ENCODE measurements around the gene BRD4.
"Not testable (repeated sequence)": the region's sequence is repeated elsewhere in the genome, so short reads cannot be mapped to it uniquely, and the experiment has no call there.

BRD4 gene

DNA sequence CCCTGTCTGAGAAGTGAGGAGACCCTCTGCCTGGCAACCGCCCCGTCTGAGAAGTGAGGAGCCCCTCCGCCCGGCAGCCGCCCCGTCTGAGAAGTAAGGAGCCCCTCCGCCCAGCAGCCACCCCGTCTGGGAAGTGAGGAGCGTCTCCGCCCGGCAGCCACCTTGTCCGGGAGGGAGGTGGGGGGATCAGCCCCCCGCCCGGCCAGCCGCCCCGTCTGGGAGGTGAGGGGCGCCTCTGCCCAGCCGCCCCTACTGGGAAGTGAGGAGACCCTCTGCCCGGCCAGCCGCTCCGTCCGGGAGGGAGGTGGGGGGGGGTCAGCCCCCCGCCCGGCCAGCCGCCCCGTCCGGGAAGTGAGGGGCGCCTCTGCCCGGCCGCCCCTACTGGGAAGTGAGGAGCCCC, 30.7 kb upstream of the BRD4 start:
- 97 to 98% methylated on average over 17 to 23 of the region's 30 CpGs for WGBS, 2 experiments
- not testable (repeated sequence) for H3K4me1 ChIP-seq (ENCODE audit: control insufficient read depth, insufficient read depth, low read length); H3K9me3 ChIP-seq (ENCODE audit: control insufficient read depth, low read length); H3K27ac ChIP-seq (ENCODE audit: insufficient read depth, low read depth, low read length, poor library complexity, severe bottlenecking); H3K27me3 ChIP-seq (ENCODE audit: control insufficient read depth, insufficient read depth, low read length, poor library complexity, severe bottlenecking); H3K4me3 ChIP-seq (ENCODE audit: insufficient read depth, low read depth, low read length)
- H3K36me3 ChIP-seq (ENCODE audit: control insufficient read depth, insufficient read depth, low read length): peaks cover 55% of the 10 kb centered on the region

DNA sequence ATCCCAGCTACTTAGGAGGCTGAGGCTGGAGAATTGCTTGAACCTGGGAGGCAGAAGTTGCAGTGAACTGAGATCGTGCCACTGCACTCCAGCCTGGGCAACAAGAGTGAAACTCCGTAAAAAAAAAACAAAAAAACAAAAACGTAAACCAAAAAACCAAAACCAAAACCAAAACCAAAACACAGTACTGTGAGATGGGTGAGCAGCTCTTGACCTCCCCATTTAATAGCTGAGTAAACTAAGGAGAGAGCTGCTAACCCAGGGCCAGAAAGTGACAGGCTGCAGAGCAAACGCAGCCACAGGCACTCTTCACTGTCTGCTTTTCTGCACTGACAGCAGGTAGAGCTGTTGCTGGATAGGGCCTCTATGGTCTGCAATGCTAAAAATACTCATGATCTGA, 27.7 kb upstream of the BRD4 start:
- H3K36me3 ChIP-seq (ENCODE audit: control insufficient read depth, insufficient read depth, low read length): peaks cover 51% of the 10 kb centered on the region
- H3K27me3 ChIP-seq (ENCODE audit: control insufficient read depth, insufficient read depth, low read length, poor library complexity, severe bottlenecking); H3K4me3 ChIP-seq (ENCODE audit: insufficient read depth, low read depth, low read length); H3K27ac ChIP-seq (ENCODE audit: insufficient read depth, low read depth, low read length, poor library complexity, severe bottlenecking); H3K9me3 ChIP-seq (ENCODE audit: control insufficient read depth, low read length); H3K4me1 ChIP-seq (ENCODE audit: control insufficient read depth, insufficient read depth, low read length): not testable (repeated sequence)
- WGBS, 2 experiments: 76 to 94% methylated on average over 4 of the region's 4 CpGs

DNA sequence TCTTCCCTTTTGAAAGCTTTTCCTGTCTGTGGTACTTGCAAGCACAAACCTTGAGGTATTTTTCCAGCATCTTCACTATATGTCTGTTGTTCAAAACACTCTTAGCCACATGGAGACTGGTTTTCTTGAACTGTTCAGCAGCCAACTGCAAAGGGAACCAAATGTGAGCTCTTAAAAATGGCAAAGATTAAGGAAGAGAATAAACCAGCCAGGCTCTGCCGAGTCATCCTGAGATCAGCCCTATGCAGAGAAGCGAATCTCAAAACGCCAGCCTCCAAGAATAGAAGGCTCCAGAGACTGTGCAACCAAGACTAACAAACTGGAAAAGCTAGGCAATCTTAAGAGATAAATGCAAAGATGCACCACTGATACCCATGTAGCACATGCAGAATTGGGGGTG, 26.6 kb upstream of the BRD4 start:
- H3K9me3 ChIP-seq (ENCODE audit: control insufficient read depth, low read length): no peaks in the 10 kb centered on the region
- 93 to 98% methylated on average over 3 of the region's 3 CpGs for WGBS, 2 experiments
- peaks cover 55% of the 10 kb centered on the region for H3K36me3 ChIP-seq (ENCODE audit: control insufficient read depth, insufficient read depth, low read length)
- H3K27me3 ChIP-seq (ENCODE audit: control insufficient read depth, insufficient read depth, low read length, poor library complexity, severe bottlenecking): no peaks in the 10 kb centered on the region
- H3K27ac ChIP-seq (ENCODE audit: insufficient read depth, low read depth, low read length, poor library complexity, severe bottlenecking): no peak overlapping the region
- H3K4me3 ChIP-seq (ENCODE audit: insufficient read depth, low read depth, low read length): no peak overlapping the region
- H3K4me1 ChIP-seq (ENCODE audit: control insufficient read depth, insufficient read depth, low read length): no peaks in the 10 kb centered on the region

DNA sequence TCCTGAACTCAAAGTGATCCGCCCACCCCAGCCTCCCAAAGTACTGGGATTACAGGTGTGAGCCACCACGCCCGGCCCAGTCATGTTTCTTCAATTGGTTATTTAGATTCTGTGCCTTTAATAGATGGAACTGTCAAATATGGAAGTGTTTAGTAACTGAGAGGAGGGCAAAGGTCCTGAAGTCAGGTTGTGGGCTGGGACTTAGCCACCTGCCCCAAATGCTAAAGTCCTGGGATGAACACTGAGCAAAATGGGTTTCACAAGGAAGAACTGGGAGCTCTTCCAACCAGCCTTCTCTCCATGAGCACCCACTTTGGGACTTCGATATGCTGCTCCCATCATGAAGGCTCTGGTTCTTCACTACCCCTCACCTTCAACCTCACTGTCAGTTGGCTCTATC, 25.6 kb upstream of the BRD4 start:
- Histone ChIP-seq H3K36me3 (ENCODE audit: control insufficient read depth, insufficient read depth, low read length) (peaks cover 59% of the 10 kb centered on the region), H3K4me3 (ENCODE audit: insufficient read depth, low read depth, low read length) (no peak overlapping the region), H3K9me3 (ENCODE audit: control insufficient read depth, low read length) (no peaks in the 10 kb centered on the region), H3K27me3 (ENCODE audit: control insufficient read depth, insufficient read depth, low read length, poor library complexity, severe bottlenecking) (no peaks in the 10 kb centered on the region), H3K4me1 (ENCODE audit: control insufficient read depth, insufficient read depth, low read length) (no peaks in the 10 kb centered on the region), H3K27ac (ENCODE audit: insufficient read depth, low read depth, low read length, poor library complexity, severe bottlenecking) (no peak overlapping the region)
- WGBS, 2 experiments: 91 to 96% methylated on average over 4 of the region's 4 CpGs

DNA sequence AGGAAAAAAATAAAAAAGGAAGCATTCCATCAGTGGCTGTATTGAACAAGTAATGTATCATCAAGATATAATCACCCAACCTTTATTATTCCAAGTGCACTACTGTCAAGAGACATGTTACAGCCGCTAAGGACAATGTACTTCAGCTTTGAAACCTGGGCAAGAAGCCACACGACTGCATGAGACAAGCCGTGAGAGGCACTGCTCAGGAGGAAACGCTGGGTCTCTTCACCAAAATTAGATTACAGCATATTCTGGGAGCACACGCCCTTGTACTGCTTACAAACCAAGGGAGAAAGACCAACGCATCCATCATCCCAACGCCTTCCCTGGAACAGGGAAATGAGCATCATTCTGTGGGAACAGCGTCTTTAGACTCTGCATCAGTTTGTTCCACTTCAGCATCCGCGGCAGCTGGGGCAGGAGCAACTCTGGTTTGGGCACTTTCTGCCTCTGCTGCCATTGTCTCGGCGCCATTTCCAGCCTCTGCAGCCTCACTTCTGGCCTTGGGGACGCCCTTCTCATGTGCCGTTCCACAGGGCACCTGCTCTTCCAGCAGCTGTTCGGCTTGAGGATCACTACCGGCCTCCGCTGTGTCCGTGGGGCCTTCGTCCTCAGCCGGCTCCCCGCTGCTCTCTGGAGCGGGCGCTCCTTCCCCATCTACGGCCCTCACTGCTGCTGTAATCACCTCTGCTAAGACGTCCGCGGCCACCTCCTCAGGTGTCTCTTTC, 22.4 kb upstream of the BRD4 start:
- Histone ChIP-seq H3K27ac (ENCODE audit: insufficient read depth, low read depth, low read length, poor library complexity, severe bottlenecking) (no peak overlapping the region), H3K4me3 (ENCODE audit: insufficient read depth, low read depth, low read length) (no peak overlapping the region), H3K36me3 (ENCODE audit: control insufficient read depth, insufficient read depth, low read length) (peaks cover 36% of the 10 kb centered on the region), H3K9me3 (ENCODE audit: control insufficient read depth, low read length) (no peaks in the 10 kb centered on the region), H3K27me3 (ENCODE audit: control insufficient read depth, insufficient read depth, low read length, poor library complexity, severe bottlenecking) (no peaks in the 10 kb centered on the region), H3K4me1 (ENCODE audit: control insufficient read depth, insufficient read depth, low read length) (no peaks in the 10 kb centered on the region)
- WGBS, 2 experiments: 95 to 96% methylated on average over 27 of the region's 27 CpGs

DNA sequence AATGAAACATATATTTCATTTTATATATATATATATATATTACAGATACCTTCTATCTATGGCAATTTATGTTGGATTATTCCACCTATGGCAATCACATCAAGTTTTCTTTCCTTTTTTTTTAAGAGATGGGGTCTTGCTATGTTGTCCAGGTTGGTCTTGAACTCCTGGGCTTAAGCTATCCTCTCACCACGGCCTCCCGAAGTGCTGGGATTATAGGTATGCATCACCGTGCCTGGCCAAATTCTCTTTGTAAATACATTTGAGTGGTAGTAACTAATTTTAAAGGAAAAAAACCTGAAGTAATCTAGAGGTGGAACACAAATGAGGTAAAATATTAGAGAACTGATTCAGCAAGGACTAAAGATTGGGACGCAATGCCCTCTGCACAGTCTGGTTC, 21.6 kb upstream of the BRD4 start:
- Histone ChIP-seq H3K27ac (ENCODE audit: insufficient read depth, low read depth, low read length, poor library complexity, severe bottlenecking) (no peak overlapping the region), H3K4me3 (ENCODE audit: insufficient read depth, low read depth, low read length) (no peak overlapping the region), H3K4me1 (ENCODE audit: control insufficient read depth, insufficient read depth, low read length) (no peaks in the 10 kb centered on the region), H3K36me3 (ENCODE audit: control insufficient read depth, insufficient read depth, low read length) (peaks cover 33% of the 10 kb centered on the region), H3K27me3 (ENCODE audit: control insufficient read depth, insufficient read depth, low read length, poor library complexity, severe bottlenecking) (no peaks in the 10 kb centered on the region), H3K9me3 (ENCODE audit: control insufficient read depth, low read length) (no peaks in the 10 kb centered on the region)
- WGBS, 2 experiments: 70 to 72% methylated on average over 4 of the region's 4 CpGs

DNA sequence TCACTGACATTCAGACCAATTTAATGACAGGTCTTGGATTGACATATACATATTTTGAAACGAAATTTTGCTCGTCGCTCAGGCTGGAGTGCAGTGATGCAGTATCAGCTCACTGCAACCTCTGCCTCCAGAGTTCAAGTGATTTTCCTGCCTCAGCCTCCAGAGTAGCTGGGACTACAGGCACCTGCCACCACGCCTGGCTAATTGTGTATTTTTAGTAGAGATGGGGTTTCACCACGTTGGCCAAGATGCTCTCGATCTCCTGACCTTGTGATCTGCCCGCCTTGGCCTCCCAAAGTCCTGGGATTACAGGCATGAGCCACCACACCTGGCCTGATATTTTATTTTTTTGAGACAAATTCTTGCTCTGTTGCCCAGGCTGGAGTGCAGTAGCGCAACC, 20.2 kb upstream of the BRD4 start:
- H3K9me3 ChIP-seq (ENCODE audit: control insufficient read depth, low read length); H3K27ac ChIP-seq (ENCODE audit: insufficient read depth, low read depth, low read length, poor library complexity, severe bottlenecking); H3K4me3 ChIP-seq (ENCODE audit: insufficient read depth, low read depth, low read length); H3K27me3 ChIP-seq (ENCODE audit: control insufficient read depth, insufficient read depth, low read length, poor library complexity, severe bottlenecking); H3K4me1 ChIP-seq (ENCODE audit: control insufficient read depth, insufficient read depth, low read length): not testable (repeated sequence)
- 93 to 94% methylated on average over 8 of the region's 8 CpGs for WGBS, 2 experiments
- H3K36me3 ChIP-seq (ENCODE audit: control insufficient read depth, insufficient read depth, low read length): peaks cover 22% of the 10 kb centered on the region

DNA sequence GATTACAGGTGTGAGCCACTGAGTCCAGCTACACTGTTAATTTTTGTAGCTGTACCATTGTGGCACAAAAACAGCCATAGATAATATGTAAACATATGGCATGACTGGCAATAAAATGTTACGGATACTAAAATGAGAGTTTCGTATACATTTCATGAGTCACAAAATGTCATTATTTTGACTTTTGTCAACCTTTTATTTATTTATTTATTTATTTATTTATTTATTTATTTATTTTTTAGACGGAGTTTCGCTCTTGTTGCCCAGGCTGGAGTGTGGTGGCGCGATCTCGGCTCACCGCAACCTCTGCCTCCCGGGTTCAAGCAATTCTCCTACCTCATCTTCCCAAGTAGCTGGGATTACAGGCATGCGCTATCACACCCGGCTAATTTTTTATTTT, 9.0 kb upstream of the BRD4 start:
- not testable (repeated sequence) for H3K9me3 ChIP-seq (ENCODE audit: control insufficient read depth, low read length); H3K27ac ChIP-seq (ENCODE audit: insufficient read depth, low read depth, low read length, poor library complexity, severe bottlenecking); H3K4me3 ChIP-seq (ENCODE audit: insufficient read depth, low read depth, low read length); H3K4me1 ChIP-seq (ENCODE audit: control insufficient read depth, insufficient read depth, low read length); H3K36me3 ChIP-seq (ENCODE audit: control insufficient read depth, insufficient read depth, low read length); H3K27me3 ChIP-seq (ENCODE audit: control insufficient read depth, insufficient read depth, low read length, poor library complexity, severe bottlenecking)
- 95 to 97% methylated on average over 8 to 11 of the region's 11 CpGs for WGBS, 2 experiments

DNA sequence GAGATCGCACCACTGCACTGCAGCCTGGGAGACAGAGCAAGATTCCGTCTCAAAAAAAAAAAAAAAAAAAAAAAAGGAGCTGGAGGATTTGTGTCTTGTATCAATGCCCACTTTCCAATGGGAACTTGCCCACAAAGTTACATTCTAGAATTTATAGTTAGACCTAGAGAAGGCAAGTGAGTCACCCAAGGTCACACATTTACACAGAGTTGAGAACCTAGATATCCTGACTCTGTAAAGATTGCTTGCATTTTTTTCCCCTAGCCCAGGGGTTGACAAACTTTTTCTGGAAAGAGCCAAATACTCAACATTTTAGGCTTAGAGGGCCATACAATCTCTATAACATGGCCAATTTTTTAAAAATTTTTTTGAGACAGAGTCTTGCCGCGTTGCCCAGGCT, 7.7 kb upstream of the BRD4 start:
- no peak overlapping the region for H3K27ac ChIP-seq (ENCODE audit: insufficient read depth, low read depth, low read length, poor library complexity, severe bottlenecking)
- WGBS, 2 experiments: 91 to 96% methylated on average over 4 of the region's 4 CpGs
- H3K4me1 ChIP-seq (ENCODE audit: control insufficient read depth, insufficient read depth, low read length): no peaks in the 10 kb centered on the region
- H3K27me3 ChIP-seq (ENCODE audit: control insufficient read depth, insufficient read depth, low read length, poor library complexity, severe bottlenecking): no peaks in the 10 kb centered on the region
- H3K4me3 ChIP-seq (ENCODE audit: insufficient read depth, low read depth, low read length): no peak overlapping the region
- H3K36me3 ChIP-seq (ENCODE audit: control insufficient read depth, insufficient read depth, low read length): no peaks in the 10 kb centered on the region
- H3K9me3 ChIP-seq (ENCODE audit: control insufficient read depth, low read length): no peaks in the 10 kb centered on the region

DNA sequence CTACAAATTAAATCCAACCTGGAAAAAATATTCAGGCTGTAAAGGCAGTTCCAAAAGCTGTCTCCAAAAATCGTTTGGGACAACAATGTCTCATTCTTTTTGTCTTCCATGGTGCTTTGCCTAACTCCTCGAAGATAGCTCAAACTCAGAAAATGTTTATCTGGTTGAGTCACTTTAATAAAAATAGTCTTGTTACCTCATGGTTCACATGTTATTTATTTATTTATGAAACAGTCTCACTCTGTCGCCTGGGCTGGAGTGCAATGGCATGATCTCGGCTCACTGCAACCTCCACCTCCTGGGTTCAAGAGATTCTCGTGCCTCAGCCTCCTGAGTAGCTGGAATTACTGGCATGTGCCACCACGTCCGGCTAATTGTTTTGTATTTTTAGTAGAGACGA, 4.9 kb upstream of the BRD4 start:
- Histone ChIP-seq H3K27ac (ENCODE audit: insufficient read depth, low read depth, low read length, poor library complexity, severe bottlenecking) (no peak overlapping the region), H3K36me3 (ENCODE audit: control insufficient read depth, insufficient read depth, low read length) (no peaks in the 10 kb centered on the region), H3K9me3 (ENCODE audit: control insufficient read depth, low read length) (no peaks in the 10 kb centered on the region), H3K4me1 (ENCODE audit: control insufficient read depth, insufficient read depth, low read length) (no peaks in the 10 kb centered on the region), H3K4me3 (ENCODE audit: insufficient read depth, low read depth, low read length) (no peak overlapping the region), H3K27me3 (ENCODE audit: control insufficient read depth, insufficient read depth, low read length, poor library complexity, severe bottlenecking) (no peaks in the 10 kb centered on the region)
- WGBS, 2 experiments: 92 to 93% methylated on average over 8 of the region's 8 CpGs

DNA sequence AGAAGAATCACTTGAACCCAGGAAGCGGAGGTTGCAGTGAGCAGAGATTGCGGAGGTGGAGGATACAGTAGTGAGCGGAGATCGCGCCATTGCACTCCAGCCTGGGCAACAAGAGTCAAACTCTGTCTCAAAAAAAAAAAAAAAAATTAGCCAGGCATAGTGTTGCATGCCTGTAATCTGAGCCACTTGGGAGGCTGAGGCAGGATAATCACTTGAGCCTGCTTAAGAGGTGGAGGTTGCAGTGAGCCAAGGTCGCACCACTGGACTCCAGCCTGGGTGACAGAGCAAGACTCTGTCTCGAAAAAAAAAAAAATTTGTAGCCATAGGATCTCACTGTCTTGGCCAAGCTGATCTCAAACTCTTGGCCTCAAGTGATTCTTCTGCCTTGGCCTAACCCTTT, 3.7 kb upstream of the BRD4 start:
- not testable (repeated sequence) for H3K9me3 ChIP-seq (ENCODE audit: control insufficient read depth, low read length); H3K4me1 ChIP-seq (ENCODE audit: control insufficient read depth, insufficient read depth, low read length); H3K4me3 ChIP-seq (ENCODE audit: insufficient read depth, low read depth, low read length); H3K27ac ChIP-seq (ENCODE audit: insufficient read depth, low read depth, low read length, poor library complexity, severe bottlenecking); H3K36me3 ChIP-seq (ENCODE audit: control insufficient read depth, insufficient read depth, low read length); H3K27me3 ChIP-seq (ENCODE audit: control insufficient read depth, insufficient read depth, low read length, poor library complexity, severe bottlenecking)
- 85 to 87% methylated on average over 7 of the region's 7 CpGs for WGBS, 2 experiments
